GM19395 (cell line): Measurements from ENCODE around the gene MYCBP2.
A peak's percentile ranks its signal among the peaks of the same experiment; 100 is the strongest.
"Not testable (repeated sequence)": the region's sequence is repeated elsewhere in the genome, so short reads cannot be mapped to it uniquely, and the experiment has no call there.

Experiments used
- ATAC-seq: cut with Tn5 transposase; IDR thresholded peaks from one replicate; pipeline ENCODE4 v1.9.1; 2021; ENCODE audit warnings: mild to moderate bottlenecking, moderate library complexity; ENCODE audit not compliant: unreplicated experiment

Gene MYCBP2

DNA sequence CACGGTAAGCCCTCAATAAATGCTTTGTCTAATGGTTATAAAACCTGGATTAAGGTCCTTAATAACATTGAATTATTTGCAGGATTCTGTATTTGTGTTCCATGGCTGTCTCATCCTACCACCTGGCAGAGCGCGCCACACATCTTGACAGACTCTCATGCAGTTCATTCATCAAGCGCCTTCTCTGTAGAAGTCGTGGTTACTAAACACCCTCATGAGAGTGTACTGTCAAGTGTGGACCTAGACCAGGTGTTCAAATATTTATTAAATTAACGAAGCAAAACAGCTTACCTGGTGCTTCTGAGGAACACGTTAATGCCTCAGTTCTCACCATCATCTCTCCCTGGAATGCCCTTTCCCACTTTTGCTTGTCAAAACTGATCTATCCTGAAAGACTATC is 286.8 kb downstream of the MYCBP2 start:
- ATAC-seq, result no peak

DNA sequence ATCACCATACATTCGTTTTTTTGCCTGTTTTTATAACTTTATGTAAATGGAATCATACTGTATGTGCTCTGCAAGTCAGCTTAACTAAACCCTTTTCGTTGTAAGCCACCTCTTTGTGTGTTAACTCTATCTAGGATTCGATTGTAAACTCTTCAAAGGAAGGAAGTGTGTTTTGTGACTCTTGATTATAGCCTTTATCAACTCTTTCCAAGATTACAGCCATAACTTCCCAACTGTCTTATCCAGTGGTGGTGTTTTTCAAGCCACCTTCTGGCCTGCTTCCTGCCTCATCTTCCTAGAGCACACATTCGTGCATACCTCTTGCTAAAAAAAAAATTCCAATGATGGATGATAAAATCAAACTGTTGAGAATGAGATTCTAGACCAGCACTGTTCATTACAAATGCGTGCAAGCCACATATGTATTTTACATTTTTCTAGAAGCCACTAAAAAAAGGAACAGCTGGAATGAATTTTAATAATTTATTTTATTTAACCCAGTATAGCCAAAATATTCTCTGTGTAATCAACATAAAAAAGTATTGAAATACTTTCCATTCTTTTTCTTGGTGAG is 287.9 kb downstream of the MYCBP2 start:
- no peak for ATAC-seq

DNA sequence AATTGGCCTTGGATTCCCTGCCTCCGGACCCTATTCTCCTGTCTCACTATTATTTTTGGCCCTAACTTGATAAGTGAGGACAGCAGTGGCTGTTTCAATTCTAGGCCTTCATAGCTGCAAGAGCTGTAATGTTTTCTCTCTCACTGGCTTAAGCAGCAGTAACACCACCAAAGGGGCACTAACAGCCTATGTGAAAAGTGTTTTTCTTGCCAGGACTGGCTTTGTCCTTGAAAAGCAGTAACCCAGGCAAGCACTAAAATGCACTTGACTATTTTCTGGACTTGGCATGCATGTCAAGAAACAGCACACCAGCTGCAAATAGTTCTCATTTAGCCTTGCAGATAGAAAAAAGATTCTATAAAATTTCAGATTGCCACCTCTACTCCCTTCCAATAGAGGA is 290.6 kb downstream of the MYCBP2 start:
- ATAC-seq, result no peak

DNA sequence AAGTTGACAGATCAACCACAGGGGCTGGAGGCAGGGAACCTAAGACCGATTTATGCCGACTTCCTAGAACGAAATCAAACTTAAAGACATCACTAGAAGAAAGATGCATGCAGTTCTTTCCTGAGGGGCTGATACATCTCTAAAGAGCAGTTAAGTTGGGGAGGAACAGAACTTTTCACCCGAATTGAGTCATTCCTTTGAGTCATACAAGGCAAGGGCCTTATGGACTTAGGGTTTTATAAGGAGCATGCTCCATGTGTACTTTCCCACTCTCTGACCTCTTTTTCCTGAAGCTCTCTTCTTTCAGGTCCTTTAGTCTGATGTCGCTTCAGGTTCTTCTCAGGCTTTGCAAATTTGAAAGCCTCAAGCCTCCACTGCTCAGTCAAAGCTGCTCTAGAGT is 292.0 kb downstream of the MYCBP2 start:
- no peak for ATAC-seq

DNA sequence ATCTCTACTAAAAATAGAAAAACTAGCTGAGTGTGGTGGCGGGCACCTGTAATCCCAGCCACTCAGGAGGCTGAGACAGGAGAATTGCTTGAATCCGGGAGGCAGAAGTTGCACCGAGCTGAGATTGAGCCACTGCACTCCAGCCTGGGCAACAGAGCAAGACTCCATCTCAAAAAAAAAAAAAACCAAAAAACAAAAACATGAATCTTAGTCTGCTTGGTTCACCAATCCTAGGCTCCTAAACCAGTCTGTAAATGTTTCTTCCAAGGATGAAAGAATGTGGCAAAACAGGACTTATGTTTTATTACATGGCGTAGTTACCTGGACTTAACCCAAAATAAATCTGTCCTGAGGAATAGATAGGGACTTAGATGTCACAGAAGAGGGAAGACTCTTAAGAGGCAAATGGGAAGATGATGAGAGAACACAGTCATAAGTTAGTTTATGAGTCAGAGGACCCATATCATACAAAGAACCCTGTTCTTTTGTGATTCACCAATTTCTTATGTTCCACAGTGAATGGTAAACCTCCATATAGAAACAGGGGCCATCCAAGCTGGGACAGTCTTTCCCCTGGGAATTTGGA is 293.1 kb downstream of the MYCBP2 start:
- ATAC-seq, result no peak

DNA sequence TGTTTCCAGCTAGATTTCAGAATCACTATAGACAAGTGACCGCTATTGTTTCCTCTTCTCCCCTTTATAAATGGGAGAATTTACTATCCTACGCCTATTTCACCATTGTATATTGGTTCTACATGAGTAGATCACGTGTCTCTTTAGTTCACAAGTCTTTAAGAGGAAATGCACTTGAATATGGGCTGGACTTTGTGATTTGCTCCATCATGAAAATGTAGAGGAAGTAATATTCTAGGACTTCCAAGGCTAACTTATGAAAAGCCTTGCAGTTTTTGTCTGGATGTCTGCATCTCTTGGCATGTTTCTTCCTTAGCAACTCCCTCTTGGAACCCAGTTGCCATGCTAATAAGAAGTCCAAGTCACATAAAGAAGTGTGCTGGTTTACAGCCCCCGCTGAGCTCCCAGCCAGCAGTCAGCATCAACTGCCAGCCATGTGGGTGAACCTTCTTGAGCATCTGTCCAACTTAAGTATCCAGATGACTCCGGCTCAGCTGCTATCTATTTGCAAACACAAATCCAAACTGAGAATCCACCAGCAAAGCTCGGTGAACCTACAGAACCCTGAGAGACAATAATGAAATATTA is 295.1 kb downstream of the MYCBP2 start:
- no peak for ATAC-seq

DNA sequence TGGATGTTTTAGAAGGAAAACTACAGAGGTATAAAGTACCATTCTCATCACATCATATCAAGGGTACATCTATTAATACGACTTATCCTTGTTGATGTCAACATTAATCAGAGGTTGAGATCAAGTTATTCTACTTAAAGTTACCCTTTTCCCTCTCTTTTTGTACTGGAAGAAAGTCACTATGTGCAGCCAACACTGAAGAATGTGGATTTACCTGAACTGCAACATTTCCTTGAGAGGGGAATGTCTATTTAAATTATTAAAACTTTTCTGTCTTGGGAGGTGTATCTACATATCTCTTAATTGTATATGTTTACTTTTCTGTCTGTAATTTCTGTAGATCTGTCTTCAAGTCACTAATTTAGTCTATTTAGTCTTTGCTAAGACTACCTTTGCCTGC is 297.5 kb downstream of the MYCBP2 start:
- no peak for ATAC-seq

DNA sequence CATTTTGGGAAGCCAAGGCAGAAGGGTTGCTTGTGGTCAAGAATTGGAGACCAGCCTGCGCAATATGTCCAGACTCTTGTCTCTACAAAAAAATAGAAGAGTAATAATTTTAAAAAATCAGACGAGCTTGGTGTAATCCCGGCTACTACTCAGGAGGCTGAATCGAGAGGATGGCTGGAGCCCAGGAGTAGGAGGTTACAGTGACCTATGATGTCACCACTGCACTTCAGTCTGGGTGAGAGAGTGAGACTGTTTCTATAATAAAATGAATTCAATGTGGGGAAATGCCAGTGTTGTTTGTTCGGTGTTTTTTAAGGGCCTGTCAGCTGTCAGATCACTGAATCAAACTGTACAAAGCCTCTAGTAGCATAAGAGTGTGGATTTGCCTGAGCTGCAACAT is 298.7 kb downstream of the MYCBP2 start:
- no peak for ATAC-seq

DNA sequence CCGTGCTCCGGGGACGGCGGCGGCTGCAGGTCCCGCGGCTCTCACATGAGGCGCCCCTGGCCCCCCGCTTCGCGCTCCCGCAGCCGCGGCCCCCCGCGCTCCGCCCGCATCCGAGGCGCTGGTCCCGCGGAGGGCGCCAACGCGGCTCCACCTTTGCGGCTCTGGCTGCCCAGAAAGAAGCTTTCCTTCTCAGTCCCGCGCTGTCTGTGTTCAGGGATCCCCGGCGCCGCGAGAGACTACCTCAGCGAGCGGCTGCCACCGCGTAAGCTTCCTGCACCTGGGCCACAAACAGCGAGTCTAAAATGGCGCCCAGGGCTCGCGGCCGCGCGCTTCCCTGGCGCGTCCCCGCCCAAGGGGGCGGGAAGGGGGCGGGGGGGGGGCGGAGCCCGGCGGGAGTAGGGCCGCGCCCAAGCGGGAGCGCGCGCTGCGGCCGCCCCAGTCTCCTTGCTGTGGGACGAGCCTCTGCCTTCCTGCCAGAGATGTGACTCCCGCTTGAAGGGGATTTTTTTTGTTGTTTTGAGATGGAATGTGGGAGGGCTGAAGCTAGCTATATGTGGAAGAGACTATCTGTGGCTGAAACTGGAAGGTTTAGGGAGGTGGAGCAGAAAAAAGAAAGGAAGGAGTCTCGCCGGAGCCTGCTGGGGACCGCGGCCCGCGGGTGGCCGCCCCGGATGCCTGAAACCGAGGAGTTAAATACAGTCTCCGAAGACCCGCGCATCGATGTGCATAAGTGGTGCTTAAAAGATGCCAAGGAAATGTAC is 299.9 kb downstream of the MYCBP2 start, which contains the start of gene FBXL3:
TSS of gene FBXL3 (minus strand) at position 299 of the 761 bp plus-strand sequence. CDS start 5,299 bp downstream, outside the sequence.
- peak; percentile 64 for ATAC-seq

DNA sequence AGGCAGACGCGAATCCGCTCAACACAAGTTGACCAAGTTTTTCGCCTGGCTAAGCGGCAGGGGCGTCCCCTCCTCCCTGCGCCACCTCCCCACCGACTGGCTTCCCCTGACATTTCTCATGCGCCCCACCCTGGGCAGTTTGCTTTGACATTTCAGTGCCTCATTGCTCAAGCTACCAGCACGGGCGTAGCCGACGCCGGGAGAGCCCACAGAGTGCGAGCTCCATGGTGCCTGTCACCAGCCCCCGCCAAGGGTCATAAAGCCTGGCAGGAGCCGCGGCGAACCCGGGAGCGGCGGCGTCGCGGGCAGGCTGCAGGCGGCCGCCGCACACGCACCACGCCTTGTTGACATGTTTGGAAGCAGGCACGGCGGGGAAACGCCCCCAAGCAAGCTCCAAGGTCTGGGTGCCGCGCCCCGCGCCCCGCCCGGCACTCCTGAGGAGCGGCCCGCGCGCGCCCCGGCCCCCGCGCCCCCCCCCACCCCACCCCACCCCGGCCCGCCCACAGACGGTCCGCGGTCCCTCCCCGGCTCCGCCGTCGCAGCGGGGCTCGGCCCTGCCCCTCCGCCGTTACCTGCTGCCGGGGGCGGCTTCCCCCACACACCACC is 300.5 kb downstream of the MYCBP2 start:
- ATAC-seq, result peak; percentile 62

DNA sequence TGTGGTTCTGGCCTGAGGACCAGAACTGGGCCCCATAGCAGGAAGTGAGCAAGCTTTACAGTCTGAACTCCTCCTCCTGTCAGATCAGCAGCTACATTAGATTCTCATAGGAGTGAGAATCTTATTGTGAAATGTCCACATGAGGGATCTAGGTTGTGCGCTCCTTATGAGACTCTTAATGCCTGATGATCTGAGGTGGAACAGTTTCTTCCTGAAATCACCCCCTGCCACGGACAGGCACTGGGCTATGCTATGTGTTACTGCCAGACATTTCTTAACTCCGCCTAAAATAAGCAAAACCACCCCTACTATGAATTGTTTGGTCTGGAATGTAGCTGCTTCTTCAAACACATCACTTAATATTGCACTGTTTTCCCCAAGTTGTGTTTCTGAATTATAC is 304.6 kb downstream of the MYCBP2 start:
- no peak for ATAC-seq

DNA sequence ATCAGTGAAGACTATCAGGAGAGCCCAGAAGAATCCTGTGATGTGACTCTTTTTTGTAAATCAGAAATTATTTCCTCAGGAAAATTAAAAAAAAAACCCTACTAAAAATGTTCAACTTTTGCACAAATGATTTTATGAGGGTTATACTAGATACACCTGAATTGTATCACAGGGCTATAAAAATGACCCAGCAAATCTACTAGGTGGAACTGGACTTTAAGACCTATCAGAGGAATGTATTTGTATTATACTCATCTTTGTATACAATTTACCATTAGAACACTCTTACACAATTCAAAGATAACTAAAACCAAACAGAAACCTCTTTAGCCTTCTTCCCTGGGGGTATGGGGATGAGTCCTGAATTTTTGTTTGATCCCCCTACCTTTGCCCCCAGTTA is 307.1 kb downstream of the MYCBP2 start:
- no peak for ATAC-seq

DNA sequence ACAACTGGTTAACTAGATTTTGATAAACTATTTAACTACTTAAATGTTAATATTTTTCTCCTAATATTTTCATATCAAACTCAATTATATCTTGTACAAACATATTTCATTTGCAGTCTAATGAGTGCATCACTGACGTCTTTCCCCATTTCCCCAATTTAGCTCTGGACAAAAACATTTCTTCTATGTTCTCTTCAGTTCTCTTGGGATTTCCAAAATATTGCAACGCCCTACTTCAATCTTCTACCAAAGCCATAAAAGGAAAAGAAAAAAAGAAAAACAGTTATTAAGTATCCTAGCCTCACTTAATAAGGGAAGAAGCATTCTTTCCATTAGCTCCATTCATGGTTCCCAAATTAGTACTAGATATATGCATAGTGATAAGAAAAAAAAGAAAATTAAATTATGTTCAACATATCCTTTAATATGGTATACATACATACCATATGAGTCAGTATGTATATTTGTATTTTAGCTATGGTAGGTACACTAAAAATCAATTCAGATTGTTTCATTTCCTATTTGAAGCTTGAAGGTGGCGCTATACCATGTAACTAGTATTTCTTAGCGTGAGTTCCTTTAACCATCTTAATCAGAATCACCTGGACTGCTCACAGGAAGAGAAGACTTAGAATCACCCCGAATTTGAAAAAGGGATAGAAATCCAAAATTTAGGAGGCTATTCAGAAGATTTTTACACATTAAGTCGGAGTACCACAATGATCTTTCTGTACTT is 309.8 kb downstream of the MYCBP2 start:
- ATAC-seq, result no peak

DNA sequence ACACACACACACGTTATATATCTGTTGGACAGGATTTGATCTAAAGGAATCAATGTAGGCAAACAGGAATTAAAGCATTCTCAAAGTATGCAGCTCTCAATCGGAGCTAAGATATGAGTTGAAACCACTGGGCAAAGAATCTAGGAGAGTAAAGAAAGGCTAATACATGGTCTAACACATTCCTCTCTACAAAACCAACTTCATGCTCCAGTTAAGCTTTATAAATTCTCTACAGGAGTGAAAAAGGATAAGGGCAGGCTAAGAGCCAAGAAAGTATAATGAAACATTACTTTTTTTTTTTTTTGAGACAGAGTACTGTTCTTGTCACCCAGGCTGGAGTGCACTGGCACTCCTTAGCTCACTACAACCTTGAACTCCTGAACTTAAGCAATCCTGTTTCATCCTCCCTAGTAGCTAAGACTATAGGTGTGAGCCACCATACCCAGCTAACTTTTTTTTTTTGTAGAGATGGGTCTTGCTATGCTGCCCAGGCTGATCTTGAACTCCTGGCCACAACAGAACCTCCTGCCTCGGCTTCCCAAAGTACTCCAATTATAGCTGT is 310.6 kb downstream of the MYCBP2 start:
- no peak for ATAC-seq

DNA sequence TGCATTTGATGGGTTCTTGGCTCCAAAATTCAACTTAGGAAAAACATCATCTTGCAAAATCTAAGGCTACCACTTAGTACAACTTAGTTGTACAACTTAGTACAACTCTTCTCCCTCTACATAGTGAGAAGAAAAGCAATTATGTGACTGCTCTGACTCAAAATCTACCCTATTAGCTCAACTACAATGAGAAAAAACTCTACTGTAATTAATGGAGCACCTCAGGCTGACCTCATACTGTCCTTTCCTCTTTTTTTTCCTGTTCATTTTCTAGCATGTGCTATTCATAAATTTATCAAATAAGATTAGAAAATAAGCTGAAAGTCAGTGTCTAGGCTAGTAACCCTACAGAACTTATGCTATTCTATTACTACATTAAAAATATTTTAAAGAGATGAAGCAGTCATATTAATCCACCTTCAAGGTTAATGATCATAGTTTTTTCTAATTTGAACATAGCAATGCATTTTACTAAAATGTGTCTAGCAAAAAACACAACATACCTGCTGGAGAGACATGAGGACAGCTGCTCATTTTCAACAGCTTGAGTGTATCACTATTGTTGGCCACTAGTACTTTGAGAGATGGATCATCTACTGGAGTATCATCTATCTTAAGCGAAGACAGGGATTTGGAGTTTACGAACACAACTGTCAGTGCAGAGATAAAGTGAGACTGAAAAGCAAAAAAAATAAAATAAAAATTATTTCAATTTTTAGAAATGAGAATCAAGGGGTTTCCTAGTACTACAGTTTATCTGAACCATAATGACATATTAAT is 311.8 kb downstream of the MYCBP2 start:
- no peak for ATAC-seq

DNA sequence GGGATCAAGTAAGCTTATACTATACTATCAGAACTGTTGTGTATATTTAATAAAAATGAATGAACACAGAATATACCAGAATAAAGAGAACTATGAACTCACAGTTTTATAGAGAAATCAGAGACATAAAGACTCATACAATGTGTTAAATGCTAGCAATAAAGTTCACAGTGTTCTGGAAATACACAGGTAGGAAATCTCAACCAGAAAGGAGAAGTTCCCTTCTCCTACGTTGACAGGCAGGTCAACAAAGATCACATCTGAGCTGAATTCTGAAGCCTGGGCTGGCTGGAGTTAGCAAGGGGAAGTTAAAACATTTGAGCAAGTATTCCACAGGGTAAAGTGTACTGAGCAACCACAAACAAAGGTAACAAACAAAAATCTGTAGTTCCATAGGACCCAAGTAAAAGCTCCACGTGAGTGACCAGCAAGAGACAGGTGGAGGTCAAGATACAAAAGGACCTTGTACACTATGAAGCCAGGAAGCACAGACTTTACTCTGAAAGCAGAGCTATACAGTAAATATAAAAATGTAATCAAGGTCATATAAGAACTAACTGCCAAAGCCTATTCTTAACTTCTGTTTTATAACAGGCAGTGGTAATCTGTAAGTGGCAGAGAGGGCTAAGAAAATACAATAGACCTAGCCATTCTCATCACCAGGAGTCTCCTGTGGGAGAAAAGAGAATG is 312.9 kb downstream of the MYCBP2 start:
- no peak for ATAC-seq

DNA sequence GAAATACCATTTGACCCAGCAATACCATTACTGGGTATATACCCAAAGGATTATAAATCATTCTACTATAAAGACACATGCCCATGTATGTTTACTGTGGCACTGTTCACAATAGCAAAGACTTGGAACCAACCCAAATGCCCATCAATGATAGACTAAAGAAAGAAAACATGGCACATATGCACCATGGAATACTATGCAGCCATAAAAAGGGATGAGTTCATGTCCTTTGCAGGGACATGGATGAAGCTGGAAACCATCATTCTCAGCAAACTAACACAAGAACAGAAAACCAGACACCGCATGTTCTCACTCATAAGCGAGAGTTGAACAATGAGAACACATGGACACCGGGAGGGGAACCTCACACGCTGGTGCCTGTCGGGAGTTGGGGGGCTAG is 317.2 kb downstream of the MYCBP2 start:
- not testable (repeated sequence) for ATAC-seq

DNA sequence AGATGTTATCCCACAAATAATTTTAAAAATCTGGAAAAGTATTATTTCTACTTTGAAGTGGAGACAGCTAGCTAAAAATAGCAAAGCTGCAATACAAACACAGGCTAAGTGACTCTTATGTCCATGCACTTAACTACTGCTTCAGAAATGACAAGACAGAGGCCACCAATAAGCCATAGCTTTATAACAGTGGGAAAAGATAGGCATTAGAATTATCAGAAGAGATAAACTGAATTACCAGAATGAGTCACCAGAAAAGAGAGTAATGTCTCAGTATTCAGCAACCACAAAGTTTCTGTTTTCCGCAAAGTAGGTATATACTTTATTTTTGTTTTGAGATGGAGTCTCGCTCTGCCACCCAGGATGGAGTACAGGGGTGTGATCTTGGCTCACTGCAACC is 317.9 kb downstream of the MYCBP2 start:
- no peak for ATAC-seq

DNA sequence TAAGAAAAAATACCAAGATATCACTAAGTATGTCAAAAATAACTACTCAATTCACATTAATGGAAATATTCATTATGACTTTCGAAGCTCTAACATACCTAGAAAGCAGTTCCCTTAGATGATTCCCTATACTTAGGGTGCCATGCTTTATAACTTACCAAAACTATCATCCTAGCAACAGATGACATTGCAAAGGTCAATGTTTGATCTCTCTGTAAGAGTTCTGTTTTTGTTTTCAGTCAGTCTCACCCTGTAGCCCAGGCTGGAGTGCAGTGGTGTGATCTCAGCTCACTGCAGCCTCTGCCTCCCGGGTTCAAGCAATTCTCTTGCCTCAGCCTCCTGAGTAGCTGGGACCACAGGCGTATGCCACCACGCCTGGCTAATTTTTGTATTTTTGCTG is 318.6 kb downstream of the MYCBP2 start:
- ATAC-seq, result peak; percentile 52
